ENCODE measurements around the gene CDH13.

GRCh38 chr16:83145297-83145696, 518.5 kb downstream of the CDH13 start:
- TF ChIP-seq CTCF (conservative IDR thresholded peaks at IDR 0.05; ENCODE audit: low read length) (no peak), EZH2phosphoT487 (IDR thresholded peaks at IDR 0.05; ENCODE audit: borderline replicate concordance, low read depth, low read length) (no peak)

Measured in OCI-LY7 (cell line).